ENCODE results near the gene ADH6.

ADH6 gene

DNA sequence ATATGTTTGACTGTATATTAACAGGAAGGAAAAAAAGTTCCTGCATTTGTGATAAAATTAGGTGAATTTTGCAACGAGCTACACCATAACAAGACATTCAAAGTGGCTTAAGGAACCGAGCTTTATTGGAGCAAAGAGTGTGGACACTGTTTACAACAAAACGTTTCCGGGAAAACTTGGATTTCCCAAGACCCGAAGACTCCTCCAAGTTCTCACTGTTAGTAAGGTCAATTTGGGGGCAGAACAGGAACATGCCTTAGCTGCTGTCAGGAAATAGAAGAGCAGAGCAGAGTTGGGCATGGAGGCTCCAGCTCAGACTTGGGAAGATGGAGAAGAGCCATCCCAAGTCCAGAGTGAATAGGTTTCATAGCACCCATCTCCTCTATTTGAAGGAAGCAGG lies 16.5 kb downstream of the ADH6 start:
- Histone ChIP-seq H3K9me3 (replicated peaks; ENCODE audit: insufficient read depth, low read length) (no peaks in the 10 kb centered on the region), H3K4me1 (ENCODE audit: low read length) (no peaks in the 10 kb centered on the region), H3K36me3 (replicated peaks; ENCODE audit: insufficient read depth, low read length) (no peaks in the 10 kb centered on the region), H3K79me2 (ENCODE audit: low read length) (no peaks in the 10 kb centered on the region), H3F3A (ENCODE audit: insufficient read depth, low read length) (no peaks in the 10 kb centered on the region), H3K9ac (ENCODE audit: low read length) (no peak overlapping the region), H2AFZ (ENCODE audit: low read length) (no peak overlapping the region), H4K20me1 (ENCODE audit: insufficient read depth, low read length) (no peaks in the 10 kb centered on the region), H3K9me2 (replicated peaks; ENCODE audit: insufficient read depth, low read length) (no peaks in the 10 kb centered on the region), H3K27ac (ENCODE audit: low read length) (no peak overlapping the region), H3K4me3 (ENCODE audit: low read length) (no peak overlapping the region), H3K27me3 (replicated peaks; ENCODE audit: insufficient read depth, low read length) (no peaks in the 10 kb centered on the region), H3K4me2 (ENCODE audit: low read depth, low read length) (no peak overlapping the region)
- TF ChIP-seq EZH2 (optimal IDR thresholded peaks at IDR 0.05; ENCODE audit: low read depth, low read length) (no peak), EZH2phosphoT487 (IDR thresholded peaks at IDR 0.05; ENCODE audit: low read length) (no peak)
- TF ChIP-seq, protein P1, sequence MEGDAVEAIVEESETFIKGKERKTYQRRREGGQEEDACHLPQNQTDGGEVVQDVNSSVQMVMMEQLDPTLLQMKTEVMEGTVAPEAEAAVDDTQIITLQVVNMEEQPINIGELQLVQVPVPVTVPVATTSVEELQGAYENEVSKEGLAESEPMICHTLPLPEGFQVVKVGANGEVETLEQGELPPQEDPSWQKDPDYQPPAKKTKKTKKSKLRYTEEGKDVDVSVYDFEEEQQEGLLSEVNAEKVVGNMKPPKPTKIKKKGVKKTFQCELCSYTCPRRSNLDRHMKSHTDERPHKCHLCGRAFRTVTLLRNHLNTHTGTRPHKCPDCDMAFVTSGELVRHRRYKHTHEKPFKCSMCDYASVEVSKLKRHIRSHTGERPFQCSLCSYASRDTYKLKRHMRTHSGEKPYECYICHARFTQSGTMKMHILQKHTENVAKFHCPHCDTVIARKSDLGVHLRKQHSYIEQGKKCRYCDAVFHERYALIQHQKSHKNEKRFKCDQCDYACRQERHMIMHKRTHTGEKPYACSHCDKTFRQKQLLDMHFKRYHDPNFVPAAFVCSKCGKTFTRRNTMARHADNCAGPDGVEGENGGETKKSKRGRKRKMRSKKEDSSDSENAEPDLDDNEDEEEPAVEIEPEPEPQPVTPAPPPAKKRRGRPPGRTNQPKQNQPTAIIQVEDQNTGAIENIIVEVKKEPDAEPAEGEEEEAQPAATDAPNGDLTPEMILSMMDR (IDR thresholded peaks at IDR 0.05; ENCODE audit: low read length) = no peak
- DNase-seq = no peak

DNA sequence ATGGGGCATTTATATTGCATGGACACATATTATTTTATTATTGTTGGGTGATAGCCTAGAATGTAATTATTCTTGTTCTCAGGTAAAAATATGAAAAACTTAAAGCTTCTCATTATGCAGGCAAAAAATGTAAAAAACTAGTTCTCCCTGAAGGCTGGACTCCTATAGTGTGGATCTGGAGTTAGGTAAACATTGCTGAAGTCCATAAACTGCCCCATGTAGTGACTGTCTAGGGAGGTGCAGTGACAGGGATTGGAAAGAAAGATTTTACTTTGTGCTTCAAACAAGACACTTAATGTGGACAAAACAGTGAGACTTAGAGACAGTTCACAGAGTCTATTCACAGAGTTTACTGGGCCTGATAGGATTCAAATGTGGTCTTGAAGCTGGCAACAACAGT lies 17.0 kb downstream of the ADH6 start:
- no peak overlapping the region for H3K4me2 ChIP-seq (ENCODE audit: low read depth, low read length)

DNA sequence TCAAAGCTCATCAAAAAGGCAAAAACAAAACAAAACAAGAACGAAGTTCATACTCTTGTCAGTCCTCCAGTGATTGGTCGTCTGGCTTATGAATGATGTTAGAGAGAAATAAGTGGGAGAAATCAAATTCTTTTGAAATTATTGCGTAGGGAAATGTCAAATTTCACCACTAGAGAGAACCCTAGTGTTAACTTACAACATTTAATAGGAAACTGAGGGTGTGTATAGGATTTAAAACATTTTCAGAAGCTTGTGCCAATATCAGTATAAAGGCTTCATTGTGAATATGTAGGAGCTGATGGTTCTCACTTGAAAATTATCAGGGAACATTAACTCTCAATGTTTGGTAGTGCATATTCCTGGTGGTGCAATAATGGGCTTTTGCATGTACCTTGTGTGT lies 17.4 kb downstream of the ADH6 start:
- DNase-seq = no peak
- Histone ChIP-seq H2AFZ (ENCODE audit: low read length) (no peak overlapping the region), H3K4me2 (ENCODE audit: low read depth, low read length) (no peak overlapping the region), H3K9ac (ENCODE audit: low read length) (no peak overlapping the region), H3K36me3 (replicated peaks; ENCODE audit: insufficient read depth, low read length) (no peaks in the 10 kb centered on the region), H3K79me2 (ENCODE audit: low read length) (no peaks in the 10 kb centered on the region), H3K27me3 (replicated peaks; ENCODE audit: insufficient read depth, low read length) (no peaks in the 10 kb centered on the region), H3K9me3 (replicated peaks; ENCODE audit: insufficient read depth, low read length) (no peaks in the 10 kb centered on the region), H3K4me3 (ENCODE audit: low read length) (no peak overlapping the region), H3F3A (ENCODE audit: insufficient read depth, low read length) (no peaks in the 10 kb centered on the region), H3K27ac (ENCODE audit: low read length) (no peak overlapping the region), H3K4me1 (ENCODE audit: low read length) (no peaks in the 10 kb centered on the region), H4K20me1 (ENCODE audit: insufficient read depth, low read length) (no peaks in the 10 kb centered on the region), H3K9me2 (replicated peaks; ENCODE audit: insufficient read depth, low read length) (no peaks in the 10 kb centered on the region)
- no peak for TF ChIP-seq EZH2phosphoT487 (IDR thresholded peaks at IDR 0.05; ENCODE audit: low read length)
- TF ChIP-seq, protein P1 (IDR thresholded peaks at IDR 0.05; ENCODE audit: low read length) = no peak
- TF ChIP-seq EZH2 (optimal IDR thresholded peaks at IDR 0.05; ENCODE audit: low read depth, low read length) = no peak

More for the DNA sequence above, 17.0 kb downstream of the ADH6 start:
- H3K9me3 ChIP-seq (replicated peaks; ENCODE audit: insufficient read depth, low read length) = no peaks in the 10 kb centered on the region
- no peak overlapping the region for H3K4me3 ChIP-seq (ENCODE audit: low read length)
- no peaks in the 10 kb centered on the region for H4K20me1 ChIP-seq (ENCODE audit: insufficient read depth, low read length)
- TF ChIP-seq EZH2 (optimal IDR thresholded peaks at IDR 0.05; ENCODE audit: low read depth, low read length) (no peak), EZH2phosphoT487 (IDR thresholded peaks at IDR 0.05; ENCODE audit: low read length) (no peak)
- H3K27ac ChIP-seq (ENCODE audit: low read length) = no peak overlapping the region
- H3K36me3 ChIP-seq (replicated peaks; ENCODE audit: insufficient read depth, low read length) = no peaks in the 10 kb centered on the region
- no peaks in the 10 kb centered on the region for H3K79me2 ChIP-seq (ENCODE audit: low read length)
- no peaks in the 10 kb centered on the region for H3K27me3 ChIP-seq (replicated peaks; ENCODE audit: insufficient read depth, low read length)
- DNase-seq = no peak
- no peak overlapping the region for H3K9ac ChIP-seq (ENCODE audit: low read length)
- H3K4me1 ChIP-seq (ENCODE audit: low read length) = no peaks in the 10 kb centered on the region
- no peaks in the 10 kb centered on the region for H3K9me2 ChIP-seq (replicated peaks; ENCODE audit: insufficient read depth, low read length)
- no peak overlapping the region for H2AFZ ChIP-seq (ENCODE audit: low read length)
- no peaks in the 10 kb centered on the region for H3F3A ChIP-seq (ENCODE audit: insufficient read depth, low read length)

DNA sequence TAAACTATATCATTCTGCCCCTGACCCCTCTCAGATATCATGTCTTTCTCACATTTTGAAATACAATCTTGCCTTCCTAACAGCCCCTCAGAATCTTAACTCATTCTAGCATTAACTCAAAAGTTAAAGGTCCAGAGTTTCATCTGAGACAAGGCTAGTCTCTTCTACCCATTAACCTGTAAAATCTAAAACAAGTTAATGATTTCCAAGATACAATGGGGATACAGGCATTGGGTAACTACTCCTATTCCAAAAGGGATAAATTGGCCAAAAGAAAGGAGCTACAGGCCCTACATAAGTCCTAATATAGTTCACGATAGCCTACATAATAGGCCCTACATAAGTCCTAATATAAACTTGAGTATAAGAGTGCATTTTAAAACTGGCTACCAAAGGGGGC lies 18.9 kb downstream of the ADH6 start:
- Histone ChIP-seq H3K9ac (ENCODE audit: low read length) (no peak overlapping the region), H3K4me1 (ENCODE audit: low read length) (no peaks in the 10 kb centered on the region), H4K20me1 (ENCODE audit: insufficient read depth, low read length) (no peaks in the 10 kb centered on the region), H3K4me2 (ENCODE audit: low read depth, low read length) (no peak overlapping the region), H3K79me2 (ENCODE audit: low read length) (no peaks in the 10 kb centered on the region), H3K27ac (ENCODE audit: low read length) (no peak overlapping the region), H3K9me2 (replicated peaks; ENCODE audit: insufficient read depth, low read length) (no peaks in the 10 kb centered on the region), H3K4me3 (ENCODE audit: low read length) (no peak overlapping the region), H3K27me3 (replicated peaks; ENCODE audit: insufficient read depth, low read length) (no peaks in the 10 kb centered on the region), H3K36me3 (replicated peaks; ENCODE audit: insufficient read depth, low read length) (no peaks in the 10 kb centered on the region), H3F3A (ENCODE audit: insufficient read depth, low read length) (no peaks in the 10 kb centered on the region), H3K9me3 (replicated peaks; ENCODE audit: insufficient read depth, low read length) (no peaks in the 10 kb centered on the region), H2AFZ (ENCODE audit: low read length) (no peak overlapping the region)
- no peak for DNase-seq
- no peak for TF ChIP-seq EZH2 (optimal IDR thresholded peaks at IDR 0.05; ENCODE audit: low read depth, low read length)
- TF ChIP-seq, protein P1 (IDR thresholded peaks at IDR 0.05; ENCODE audit: low read length) = no peak
- no peak for TF ChIP-seq EZH2phosphoT487 (IDR thresholded peaks at IDR 0.05; ENCODE audit: low read length)
